ENCODE data around the gene HES2.
"Not testable (repeated sequence)": the region's sequence is repeated elsewhere in the genome, so short reads cannot be mapped to it uniquely, and the experiment has no call there.

Gene HES2

GRCh38 chr1:6418668-6419396, 887 bp downstream of the HES2 start:
- DNase-seq: no peak
- no peak for ATAC-seq

GRCh38 chr1:6417961-6418667, 1.6 kb downstream of the HES2 start:
- DNase-seq: no peak
- no peak for ATAC-seq

- ATAC-seq: no peak
Observed at GRCh38 chr1:6416906-6417305, 2.8 kb downstream of the HES2 start.

GRCh38 chr1:6416295-6416656, 3.4 kb downstream of the HES2 start:
- no peak for DNase-seq
- no peak for ATAC-seq

More at GRCh38 chr1:6416906-6417305, 2.8 kb downstream of the HES2 start:
- DNase-seq: no peak

GRCh38 chr1:6414881-6415626, 4.7 kb downstream of the HES2 start:
- no peak for ATAC-seq
- no peak for DNase-seq

- DNase-seq (peak; percentile 64), ATAC-seq (peak; percentile 87)
Observed at GRCh38 chr1:6414443-6414844, 5.3 kb downstream of the HES2 start.

GRCh38 chr1:6412896-6413295, 6.8 kb downstream of the HES2 start:
- ATAC-seq (no peak), DNase-seq (no peak)

- no peak for ATAC-seq
- DNase-seq: no peak
Observed at GRCh38 chr1:6410248-6410893, 9.3 kb downstream of the HES2 start.

- ATAC-seq (no peak), DNase-seq (no peak)
Observed at GRCh38 chr1:6409733-6410132, 10.0 kb downstream of the HES2 start.

- DNase-seq (no peak), ATAC-seq (no peak)
Observed at GRCh38 chr1:6409053-6409452, 10.7 kb downstream of the HES2 start.

- DNase-seq (no peak), ATAC-seq (no peak)
Observed at GRCh38 chr1:6408023-6408422, 11.7 kb downstream of the HES2 start.

GRCh38 chr1:6401673-6402072, 18.0 kb downstream of the HES2 start:
- no peak for ATAC-seq
- DNase-seq: no peak

GRCh38 chr1:6399294-6399693, 20.4 kb downstream of the HES2 start:
- ATAC-seq (no peak), DNase-seq (no peak)

GRCh38 chr1:6397844-6398441, 21.8 kb downstream of the HES2 start:
- DNase-seq (no peak), ATAC-seq (no peak)

GRCh38 chr1:6396998-6397397, 22.7 kb downstream of the HES2 start:
- ATAC-seq (no peak), DNase-seq (no peak)

GRCh38 chr1:6395781-6396244, 23.9 kb downstream of the HES2 start:
- not testable (repeated sequence) for ATAC-seq, DNase-seq

GRCh38 chr1:6395130-6395529, 24.6 kb downstream of the HES2 start:
- not testable (repeated sequence) for DNase-seq, ATAC-seq

GRCh38 chr1:6393400-6394187, 26.1 kb downstream of the HES2 start, which contains the start of gene ACOT7:
TSS of gene ACOT7 (minus strand) at chr1:6393767. CDS start at chr1:6393399, 368 bp downstream.
- DNase-seq: peak; percentile 93
- ATAC-seq: peak; percentile 90

- no peak for ATAC-seq
- no peak for DNase-seq
Observed at GRCh38 chr1:6392809-6393399, 26.8 kb downstream of the HES2 start.

GRCh38 chr1:6391951-6392808, 27.5 kb downstream of the HES2 start:
- ATAC-seq (no peak), DNase-seq (peak; percentile 17)

Measured in stimulated activated naive CD8-positive, alpha-beta T cell treated with anti-CD3 and anti-CD28 coated beads, Interleukin-15, Interleukin-2, amounts not matched to agents 100 U/mL and 50 U/mL, for 24 hours (primary cell).